K562 (cell line): ENCODE data around the gene UNC5B. TPM values are rescaled to one million over a fixed set of nuclear protein-coding genes. Genes with fewer than 3 reads are reported as not detected.

ENCODE experiments used
- ATAC-seq: fragments of 200-7000 bp; cut with Tn5 transposase; 3 replicates; pipeline ENCODE4 v1.9.1; 2020; ENCODE audit warnings: moderate library complexity
- BruUV-seq: library from RNA; stranded (reverse); fragments of 400-500 nt; replicated peaks from 2 replicates; lab custom pipeline; 2021; lab: Mats Ljungman, UMichigan
- CTCF ChIA-PET: fragments of 300-600 bp; formaldehyde crosslinking; extraction: SDS; loops from one replicate; lab custom pipeline; 2021; ENCODE audit warnings: low intra/inter-chr PET ratio; lab: Yijun Ruan, JAX
- POLR2A ChIA-PET: fragments of 300-600, 350-650 bp; sonication (Branson Sonifier 250); formaldehyde crosslinking; extraction: SDS; loops from one replicate; lab custom pipeline; 2021; ENCODE audit warnings: antibody characterized with exemption, inconsistent platforms; lab: Yijun Ruan, JAX
- DNase-seq, 4 experiments: peaks; one replicate each; pipeline versions ENCODE4 v3.0.0 to v3.0.0-alpha.2; 2011 to 2018; ENCODE audit warnings: low spot score in 3 of 4, mixed read lengths in 3 of 4; ENCODE audit errors: extremely low read depth in 1 of 4
- FAIRE-seq: peaks from 2 replicates; lab custom pipeline; 2011; peaks lifted over from hg19 to GRCh38; lab: Jason Lieb, UNC
- H2AFZ ChIP-seq: 2 replicates; pipeline ENCODE4 v1.6.0; 2011; ENCODE audit warnings: low read depth, low read length, control low read depth, inconsistent platforms
- H3K27ac ChIP-seq: fragments of 200-600 bp; 3 replicates; pipeline ENCODE4 v1.8.0; 2011; ENCODE audit warnings: low read depth, mild to moderate bottlenecking, control low read depth, inconsistent platforms, low read length, moderate library complexity, mixed read lengths; ENCODE audit errors: extremely low read depth
- H3K27me3 ChIP-seq, 2 experiments: fragments of 300-600 bp in 1 of 2; 2 replicates in 1 of 2; 3 replicates in 1 of 2; pipeline versions ENCODE4 v1.6.0 to v1.8.0; 2011; ENCODE audit warnings: inconsistent platforms in 2 of 2, low read length in 2 of 2, mild to moderate bottlenecking in 1 of 2, mixed read lengths in 1 of 2, moderate library complexity in 1 of 2; ENCODE audit not compliant: control insufficient read depth in 2 of 2, insufficient read depth in 2 of 2
- H3K36me3 ChIP-seq: fragments of 300-600 bp; 3 replicates; pipeline ENCODE4 v1.8.0; 2011; ENCODE audit warnings: mild to moderate bottlenecking, low read length, inconsistent platforms; ENCODE audit not compliant: control insufficient read depth, insufficient read depth
- H3K4me1 ChIP-seq, 2 experiments: fragments of 200-600 bp in 1 of 2; replicated peaks in 1 of 2; 2 replicates in 1 of 2; 3 replicates in 1 of 2; pipeline versions ENCODE4 v1.5.1 to v1.8.0; 2011; ENCODE audit warnings: inconsistent platforms in 2 of 2, low read length in 2 of 2, mild to moderate bottlenecking in 1 of 2, mixed read lengths in 1 of 2, moderate library complexity in 1 of 2; ENCODE audit not compliant: control insufficient read depth in 2 of 2, insufficient read depth in 2 of 2
- H3K4me2 ChIP-seq: 2 replicates; pipeline ENCODE4 v1.6.1; 2011; ENCODE audit warnings: low read length, control low read depth, inconsistent platforms, mixed read lengths; ENCODE audit not compliant: insufficient read depth
- H3K4me3 ChIP-seq: fragments of 200-600 bp; sonication (generic), shearing (Covaris generic); 2 replicates; pipeline ENCODE4 v1.5.1; 2016; ENCODE audit warnings: control low read depth, inconsistent platforms
- H3K79me2 ChIP-seq: fragments of 200-600 bp; 3 replicates; pipeline ENCODE4 v1.8.0; 2011; ENCODE audit warnings: low read length, inconsistent platforms; ENCODE audit not compliant: control insufficient read depth, insufficient read depth
- H3K9ac ChIP-seq, 2 experiments: 2 replicates each; pipeline versions ENCODE4 v1.6.0 to v1.6.1; 2011; ENCODE audit warnings: low read depth in 2 of 2, low read length in 2 of 2, control low read depth in 1 of 2, inconsistent platforms in 1 of 2, mild to moderate bottlenecking in 1 of 2, mixed read lengths in 1 of 2; ENCODE audit not compliant: insufficient read depth in 1 of 2
- H3K9me1 ChIP-seq: one replicate; pipeline ENCODE4 v1.6.0; 2011; ENCODE audit warnings: inconsistent platforms, mild to moderate bottlenecking, low read length, moderate library complexity; ENCODE audit not compliant: control insufficient read depth, insufficient read depth
- H3K9me3 ChIP-seq: replicated peaks from 2 replicates; pipeline ENCODE4 v1.5.1; 2011; ENCODE audit warnings: low read depth, low read length, inconsistent platforms; ENCODE audit not compliant: control insufficient read depth, insufficient read depth
- H4K20me1 ChIP-seq: replicated peaks from 2 replicates; pipeline ENCODE4 v1.6.1; 2011; ENCODE audit warnings: low read length, inconsistent platforms, mixed read lengths; ENCODE audit not compliant: control insufficient read depth, insufficient read depth
- ATF1 ChIP-seq, 2 experiments: fragments of 450-650 bp in 1 of 2; IDR thresholded peaks; 2 replicates each; pipeline ENCODE4 v1.6.1; 2016; ENCODE audit warnings: missing compliant biosample characterization in 1 of 2, missing genetic modification characterization in 1 of 2
- KLF10 ChIP-seq: fragments of 250-450 bp; sonication (Bioruptor Pico); IDR thresholded peaks from 2 replicates; pipeline ENCODE4 v1.6.1; 2021; ENCODE audit warnings: matching md5 sums
- PRMT5 ChIP-seq: sonication (generic); formaldehyde crosslinking; IDR thresholded peaks from 2 replicates; pipeline ENCODE4 v1.5.0; 2020; ENCODE audit warnings: missing genetic modification reagents
- RBBP5 ChIP-seq: fragments of 200-600 bp; sonication (generic); IDR thresholded peaks from 2 replicates; pipeline ENCODE4 v1.6.1; 2012; ENCODE audit warnings: borderline replicate concordance, mild to moderate bottlenecking, low read length, control low read depth, inconsistent platforms; ENCODE audit not compliant: insufficient read depth, poor library complexity, severe bottlenecking
- SMARCA4 ChIP-seq: fragments of 450-650 bp; IDR thresholded peaks from 2 replicates; pipeline ENCODE4 v1.6.1; 2016
- SMARCA5 ChIP-seq: fragments of 450-650 bp; IDR thresholded peaks from 2 replicates; pipeline ENCODE4 v1.6.1; 2016
- SMARCB1 ChIP-seq: IDR thresholded peaks from 2 replicates; pipeline ENCODE4 v1.6.1; 2011; ENCODE audit warnings: improper control_type of control experiment, low read depth; ENCODE audit not compliant: insufficient read length
- TOE1 ChIP-seq, 2 experiments: fragments of 450-650 bp in 1 of 2; sonication (generic) in 1 of 2; formaldehyde crosslinking in 1 of 2; IDR thresholded peaks; 2 replicates each; pipeline versions ENCODE4 v1.7.1 to v1.8.0; 2016 to 2022; ENCODE audit warnings: borderline replicate concordance in 2 of 2, mild to moderate bottlenecking in 2 of 2, antibody characterized with exemption in 1 of 2, inconsistent platforms in 1 of 2, low read depth in 1 of 2, missing genetic modification reagents in 1 of 2, moderate library complexity in 1 of 2
- ZC3H4 ChIP-seq: sonication (generic); formaldehyde crosslinking; IDR thresholded peaks from 2 replicates; pipeline ENCODE4 v1.9.0; 2021; ENCODE audit warnings: missing genetic modification reagents, borderline replicate concordance
- ZNF436 ChIP-seq: fragments of 250-450, 450-650 bp; sonication (Bioruptor Pico); formaldehyde crosslinking; IDR thresholded peaks from 2 replicates; pipeline ENCODE4 v1.7.0; 2020; ENCODE audit warnings: mild to moderate bottlenecking
- WGBS: fragments of 100-300 bp; shearing (Covaris generic); methylation state at CpG from one replicate; pipeline ENCODE4 v1.1.6; 2016; ENCODE audit warnings: low coverage, mixed read lengths; ENCODE audit not compliant: insufficient coverage; ENCODE audit errors: missing lambda C conversion rate; 5-methylcytosine and 5-hydroxymethylcytosine counted together
- in situ Hi-C: fragments of 300-500 bp; cut with MboI; formaldehyde crosslinking; loops from 4 replicates; pipeline ENCODE4 v1.15.0; 2018; ENCODE audit warnings: inconsistent platforms, mixed read lengths
- intact Hi-C: fragments of 100-400 bp; cut with micrococcal nuclease; formaldehyde crosslinking; loops from 2 replicates; pipeline ENCODE4 v1.14.2; 2022
- polyA plus RNA-seq, 8 experiments: library from polyadenylated mRNA; depleted of rRNA in 4 of 8; stranded (reverse) in 5 of 8; unstranded in 3 of 8; fragments of >200 nt; fragmentation: Nextera tagmentation in 2 of 8; fragmentation: Illumina TruSeq in 1 of 8; extraction: Ambion mirVana in 2 of 8; extraction: Trizol in 1 of 8; gene quantifications; 2 replicates each; pipeline versions ENCODE4 v1.2.1 to v1.2.3, GENCODE V29; 2011 to 2014; ENCODE audit warnings: inconsistent platforms in 1 of 8, missing spikeins in 1 of 8
- total RNA-seq, 7 experiments: library from RNA; depleted of rRNA in 6 of 7; stranded (reverse); fragments of >200 nt in 6 of 7; fragmentation: Illumina TruSeq in 2 of 7; extraction: Trizol in 2 of 7; gene quantifications; 2 replicates each; pipeline versions ENCODE4 v1.2.1 to v1.2.3, GENCODE V29; 2011 to 2021; ENCODE audit warnings: low replicate concordance in 1 of 7

UNC5B gene
- total and polyA plus RNA-seq, 9 of the 15 experiments (the other 6 are each of a cell fraction or from before 2014, with no cell fraction given): 0.10 to 8.4 (median 2.1) TPM

GRCh38 chr10:71294091-71294561 is 81.8 kb downstream of the UNC5B start:
- ATAC-seq: no peak
- H3K79me2 ChIP-seq: no peaks in the 10 kb centered on the region
- TF ChIP-seq SMARCB1 (no peak), RBBP5 (no peak), TOE1 (IDR thresholded peaks at IDR 0.05; ENCODE audit: borderline replicate concordance) (no peak), TOE1 (CRISPR knock-in tag; IDR thresholded peaks at IDR 0.05; ENCODE audit: borderline replicate concordance, low read depth) (no peak), SMARCA4 (no peak), SMARCA5 (no peak), ZC3H4 (CRISPR knock-in tag) (no peak), ATF1 (CRISPR knock-in tag; IDR thresholded peaks at IDR 0.05) (no peak), ATF1 (tag; IDR thresholded peaks at IDR 0.05) (no peak), ZNF436 (CRISPR knock-in tag) (no peak), KLF10 (CRISPR knock-in tag) (no peak), PRMT5 (CRISPR knock-in tag) (no peak)

More at GRCh38 chr10:71294091-71294561, 81.8 kb downstream of the UNC5B start:
- Histone ChIP-seq H3K4me3 (no peak overlapping the region), H3K9me3 (no peaks in the 10 kb centered on the region), H3K4me1 (peaks cover 3 to 17% of the 10 kb centered on the region in 2 experiments; a peak in 4 of 5 replicates), H3K36me3 (no peaks in the 10 kb centered on the region), H3K9ac (no peak overlapping the region), H4K20me1 (peaks cover 2% of the 10 kb centered on the region; the same call in 1 of the 2 replicates), H3K27me3 (peaks cover 0 to 26% of the 10 kb centered on the region in 2 experiments; a peak in 2 of 5 replicates), H3K9me1 (no peaks in the 10 kb centered on the region), H2AFZ (no peak overlapping the region), H3K4me2 (no peak overlapping the region), H3K27ac (no peak overlapping the region)
- CTCF ChIA-PET: interaction anchor here (0.6 kb wide), 1 partner anchor 84 kb away, joined by 4 read pairs; no protein-coding TSS in a partner anchor
- FAIRE-seq (no peak), DNase-seq (no peak)
- 41% methylated on average over 6 of the region's 6 CpGs for WGBS
- in situ Hi-C loops: no loop called here
- BruUV-seq: no TSS peak
- POLR2A ChIA-PET: no interaction called here
- intact Hi-C loops: no loop called here
